GM10266 (cell line): ENCODE measurements around the gene GHRH.

Experiments
- DNase-seq: peaks from one replicate; pipeline ENCODE4 v3.0.0; 2012; ENCODE audit errors: extremely low spot score
- TF ChIP-seq, protein P1 (sequence below): IDR thresholded peaks from 2 replicates; pipeline ENCODE4 v1.5.1; 2012; ENCODE audit warnings: mild to moderate bottlenecking, low read depth; ENCODE audit not compliant: control insufficient read depth, insufficient read depth; ENCODE audit errors: missing control alignments

GHRH gene

GRCh38 chr20:37209193-37209592 is 52.4 kb downstream of the GHRH start:
- TF ChIP-seq, protein P1, sequence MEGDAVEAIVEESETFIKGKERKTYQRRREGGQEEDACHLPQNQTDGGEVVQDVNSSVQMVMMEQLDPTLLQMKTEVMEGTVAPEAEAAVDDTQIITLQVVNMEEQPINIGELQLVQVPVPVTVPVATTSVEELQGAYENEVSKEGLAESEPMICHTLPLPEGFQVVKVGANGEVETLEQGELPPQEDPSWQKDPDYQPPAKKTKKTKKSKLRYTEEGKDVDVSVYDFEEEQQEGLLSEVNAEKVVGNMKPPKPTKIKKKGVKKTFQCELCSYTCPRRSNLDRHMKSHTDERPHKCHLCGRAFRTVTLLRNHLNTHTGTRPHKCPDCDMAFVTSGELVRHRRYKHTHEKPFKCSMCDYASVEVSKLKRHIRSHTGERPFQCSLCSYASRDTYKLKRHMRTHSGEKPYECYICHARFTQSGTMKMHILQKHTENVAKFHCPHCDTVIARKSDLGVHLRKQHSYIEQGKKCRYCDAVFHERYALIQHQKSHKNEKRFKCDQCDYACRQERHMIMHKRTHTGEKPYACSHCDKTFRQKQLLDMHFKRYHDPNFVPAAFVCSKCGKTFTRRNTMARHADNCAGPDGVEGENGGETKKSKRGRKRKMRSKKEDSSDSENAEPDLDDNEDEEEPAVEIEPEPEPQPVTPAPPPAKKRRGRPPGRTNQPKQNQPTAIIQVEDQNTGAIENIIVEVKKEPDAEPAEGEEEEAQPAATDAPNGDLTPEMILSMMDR = no peak

DNA sequence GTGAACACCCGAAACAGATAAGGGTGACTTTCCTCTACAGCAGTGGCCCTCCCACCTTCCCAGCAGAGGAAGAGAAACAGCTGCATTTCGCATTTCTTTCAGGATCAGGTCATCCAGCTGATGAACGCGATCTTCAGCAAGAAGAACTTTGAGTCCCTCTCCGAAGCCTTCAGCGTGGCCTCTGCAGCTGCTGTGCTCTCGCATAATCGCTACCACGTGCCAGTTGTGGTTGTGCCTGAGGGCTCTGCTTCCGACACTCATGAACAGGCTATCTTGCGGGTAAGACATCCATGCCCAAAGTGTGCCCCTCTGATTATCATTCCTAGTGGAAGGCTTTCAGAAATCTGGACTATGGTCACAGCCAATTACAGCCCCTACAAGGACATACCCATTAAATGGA is 54.4 kb downstream of the GHRH start:
- TF ChIP-seq, protein P1 = no peak
- DNase-seq = no peak

More at GRCh38 chr20:37209193-37209592, 52.4 kb downstream of the GHRH start:
- no peak for DNase-seq

DNA sequence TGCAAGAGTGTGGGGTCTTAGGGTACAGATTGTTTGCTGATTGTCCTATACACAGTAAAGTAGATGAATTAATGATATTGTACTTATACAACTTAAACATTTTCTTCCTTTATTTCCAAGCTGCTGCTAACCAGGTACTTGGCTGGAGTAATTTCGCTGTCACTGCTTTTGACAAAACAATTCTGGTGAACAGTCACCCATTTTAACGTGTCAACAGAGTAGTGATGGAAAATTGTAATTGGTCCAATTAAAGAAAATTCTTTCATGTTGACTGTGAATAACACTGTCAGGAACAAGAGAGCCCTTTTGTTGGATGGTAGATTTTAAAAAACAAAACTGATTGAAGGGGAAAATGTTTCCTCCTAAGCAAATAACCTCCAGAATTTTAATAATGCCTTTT is 55.8 kb downstream of the GHRH start:
- TF ChIP-seq, protein P1 = no peak
- DNase-seq = no peak

DNA sequence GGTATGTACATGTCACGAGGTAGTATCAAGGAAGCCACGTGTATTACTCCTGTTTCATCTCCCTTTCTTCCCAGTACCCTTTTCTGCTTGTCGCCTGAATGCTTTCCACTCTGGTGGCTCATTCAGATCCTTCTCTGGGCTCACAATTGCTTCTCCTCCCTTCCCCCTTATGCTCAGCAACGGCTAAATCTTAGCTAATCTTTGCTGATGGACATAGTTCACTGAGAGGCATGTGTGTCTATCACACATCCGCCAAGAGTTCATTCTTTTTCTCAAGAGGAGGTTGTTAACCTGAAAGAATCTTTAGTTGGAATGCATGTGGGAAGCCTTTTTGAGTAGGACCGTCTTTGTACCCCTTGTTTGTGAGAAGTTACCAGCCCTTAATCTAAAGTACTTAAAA is 56.5 kb downstream of the GHRH start:
- TF ChIP-seq, protein P1 = no peak

GRCh38 chr20:37204056-37204455 is 57.6 kb downstream of the GHRH start:
- TF ChIP-seq, protein P1 = no peak

More for the DNA sequence above, 56.5 kb downstream of the GHRH start:
- no peak for DNase-seq

GRCh38 chr20:37202267-37202943 is 59.2 kb downstream of the GHRH start:
- TF ChIP-seq, protein P1 = peak; percentile 65
- DNase-seq = no peak

More at GRCh38 chr20:37204056-37204455, 57.6 kb downstream of the GHRH start:
- DNase-seq = no peak

DNA sequence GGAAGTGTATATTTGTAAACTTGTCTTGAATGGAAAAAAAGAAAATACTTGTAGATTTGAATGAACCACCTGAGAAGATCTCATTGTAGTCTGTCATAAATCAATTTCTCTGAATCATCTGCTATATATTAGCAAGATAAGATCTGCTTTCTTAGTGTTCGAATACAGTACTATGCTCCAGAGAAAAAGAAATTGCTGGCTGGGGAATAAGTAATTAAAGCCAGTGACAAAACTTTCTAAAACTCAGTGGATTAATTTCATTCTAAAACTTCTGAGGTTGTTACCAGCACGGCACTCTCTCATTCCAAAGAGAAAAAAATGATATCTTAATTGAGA is 59.8 kb downstream of the GHRH start:
- TF ChIP-seq, protein P1 = no peak
- no peak for DNase-seq
